ENCODE measurements around the gene ST3GAL6. TPM values are rescaled to one million over a fixed set of nuclear protein-coding genes. Genes with fewer than 3 reads are reported as not detected.

The ST3GAL6 gene
- total and polyA plus RNA-seq, 9 of the 15 experiments (the other 6 are each of a cell fraction or from before 2014, with no cell fraction given) = 0.14 TPM; not detected in 8

DNA sequence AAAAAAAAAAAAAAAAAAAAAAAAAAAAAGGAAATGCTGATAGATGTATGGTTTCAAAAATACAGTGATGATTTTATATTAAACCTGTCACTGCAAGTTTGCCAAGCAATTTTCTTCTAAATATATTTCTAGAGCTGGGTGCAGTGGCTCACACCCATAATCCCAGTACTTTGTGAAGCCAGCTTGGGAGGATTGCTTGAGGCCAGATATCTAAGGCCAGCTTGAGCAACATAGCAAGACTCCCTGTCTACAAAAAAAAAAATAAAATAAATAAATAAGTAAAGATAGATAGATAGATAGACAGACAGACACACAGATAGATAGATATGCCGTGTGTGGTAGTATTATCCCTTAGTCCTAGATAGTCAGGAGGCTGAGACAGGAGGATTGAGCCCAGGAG, 41.4 kb upstream of the ST3GAL6 start:
- TF ChIP-seq ZC3H11A (IDR thresholded peaks at IDR 0.05; ENCODE audit: low read depth, low read length) (no peak), ZNF280B (CRISPR knock-in tag; IDR thresholded peaks at IDR 0.05) (no peak), SRF (CRISPR knock-in tag; IDR thresholded peaks at IDR 0.05) (no peak), PURB (CRISPR knock-in tag; IDR thresholded peaks at IDR 0.05; ENCODE audit: low read depth) (no peak), TCFL5 (CRISPR knock-in tag; conservative IDR thresholded peaks at IDR 0.05) (no peak), ZNF431 (CRISPR knock-in tag; IDR thresholded peaks at IDR 0.05) (no peak), SETDB1 (IDR thresholded peaks at IDR 0.05; ENCODE audit: low read length) (no peak), RBM34 (IDR thresholded peaks at IDR 0.05; ENCODE audit: borderline replicate concordance, insufficient read depth, low read length) (no peak), FOXM1 (IDR thresholded peaks at IDR 0.05; ENCODE audit: low read depth) (no peak), FOXM1 (CRISPR knock-in tag; IDR thresholded peaks at IDR 0.05; ENCODE audit: low read depth) (no peak), CCAR2 (IDR thresholded peaks at IDR 0.05; ENCODE audit: low read depth, low read length) (no peak), MAZ (CRISPR knock-in tag; conservative IDR thresholded peaks at IDR 0.05 in 1 of 2, IDR thresholded peaks at IDR 0.05 in 1 of 2) (no peak), ELK1 (CRISPR knock-in tag; IDR thresholded peaks at IDR 0.05) (no peak)
- no peaks in the 10 kb centered on the region for H3K4me1 ChIP-seq (replicated peaks in 1 of 2; ENCODE audit: control insufficient read depth in 2 of 2, insufficient read depth in 2 of 2, low read length in 2 of 2)
- H3K9me1 ChIP-seq (ENCODE audit: control insufficient read depth, insufficient read depth, low read length) = no peaks in the 10 kb centered on the region
- H3K36me3 ChIP-seq (ENCODE audit: control insufficient read depth, insufficient read depth, low read length) = no peaks in the 10 kb centered on the region
- ChIA-PET POLR2A (interaction anchor here (0.6 kb wide), 1 partner anchor 150 kb away, joined by 4 read pairs; no protein-coding TSS in a partner anchor), CTCF (ENCODE audit: low intra/inter-chr PET ratio) (no interaction called here)
- no peaks in the 10 kb centered on the region for H4K20me1 ChIP-seq (replicated peaks; ENCODE audit: control insufficient read depth, insufficient read depth, low read length)
- 0% methylated on average over 1 of the region's 1 CpG for WGBS (ENCODE audit: insufficient coverage, low coverage, missing lambda C conversion rate)
- no peak overlapping the region for H3K9ac ChIP-seq (ENCODE audit: insufficient read depth in 1 of 2, low read depth in 2 of 2, low read length in 2 of 2)
- DNase-seq (ENCODE audit: extremely low read depth in 1 of 4, low spot score in 3 of 4) (no peak), ATAC-seq (no peak), FAIRE-seq (no peak)
- no peak overlapping the region for H2AFZ ChIP-seq (ENCODE audit: low read depth, low read length)
- H3K79me2 ChIP-seq (ENCODE audit: control insufficient read depth, insufficient read depth, low read length) = no peaks in the 10 kb centered on the region
- in situ Hi-C loops (cut with MboI) = no loop called here
- no peak overlapping the region for H3K4me3 ChIP-seq
- no TSS peak for BruUV-seq (replicated peaks)
- intact Hi-C loops (cut with micrococcal nuclease) = no loop called here
- no peak overlapping the region for H3K27ac ChIP-seq (ENCODE audit: extremely low read depth, low read depth, low read length)
- no peaks in the 10 kb centered on the region for H3K27me3 ChIP-seq (ENCODE audit: control insufficient read depth in 2 of 2, insufficient read depth in 2 of 2, low read length in 2 of 2)
- H3K9me3 ChIP-seq (replicated peaks; ENCODE audit: control insufficient read depth, insufficient read depth, low read depth, low read length) = no peaks in the 10 kb centered on the region
- no peak overlapping the region for H3K4me2 ChIP-seq (ENCODE audit: insufficient read depth, low read length)

All from K562 (cell line).